Measurements from ENCODE around the gene SCRT2. TPM values are rescaled to one million over a fixed set of nuclear protein-coding genes. Genes with fewer than 3 reads are reported as not detected.

The SCRT2 gene
- total and polyA plus RNA-seq, 2 donors (not counting 3 experiments of a cell fraction or from before 2014, with no cell fraction given), result not detected

DNA sequence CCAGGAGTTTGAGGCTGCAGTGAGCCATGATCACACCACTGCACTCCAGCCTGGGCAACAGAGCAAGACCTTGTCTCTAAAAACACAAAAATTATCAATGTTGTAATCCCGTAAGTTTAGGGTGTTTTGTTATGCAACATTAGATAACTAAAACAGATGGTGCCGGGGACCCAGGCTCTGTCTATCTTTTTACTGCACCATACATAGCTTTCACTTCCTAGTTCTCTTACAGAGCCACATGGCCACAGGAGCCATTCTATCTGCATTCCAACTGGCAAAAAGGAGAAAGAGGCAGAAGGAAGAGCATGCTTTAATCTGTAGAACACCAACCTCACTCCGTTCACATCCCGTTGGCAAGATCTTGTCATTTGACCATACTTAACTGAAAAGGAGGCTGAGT is 60.1 kb downstream of the SCRT2 start:
- Histone ChIP-seq H3K9me3 (replicated peaks; ENCODE audit: control insufficient read depth, insufficient read depth, low read length) (no peaks in the 10 kb centered on the region), H3K4me2 (ENCODE audit: insufficient read depth, low read length) (no peak overlapping the region), H3K27ac (ENCODE audit: insufficient read depth, low read depth, low read length) (no peak overlapping the region), H2AFZ (ENCODE audit: low read depth, low read length) (no peak overlapping the region), H3K9ac (replicated peaks; ENCODE audit: extremely low read depth, insufficient read depth, low read length) (no peak overlapping the region), H3K9me1 (replicated peaks; ENCODE audit: control insufficient read depth, extremely low read depth, insufficient read depth, low read length) (no peaks in the 10 kb centered on the region), H3K27me3 (ENCODE audit: control insufficient read depth in 2 of 2, insufficient read depth in 2 of 2, low read length in 2 of 2) (peaks cover 19 to 36% of the 10 kb centered on the region in 2 experiments), H3K79me2 (ENCODE audit: control insufficient read depth, insufficient read depth, low read length) (no peaks in the 10 kb centered on the region), H4K20me1 (replicated peaks; ENCODE audit: control insufficient read depth, extremely low read depth, insufficient read depth, low read length) (no peaks in the 10 kb centered on the region), H3K4me1 (ENCODE audit: control insufficient read depth, extremely low read depth, insufficient read depth, low read length) (peaks cover 6% of the 10 kb centered on the region), H3K4me3 (replicated peaks in 1 of 3; ENCODE audit: insufficient read depth in 1 of 3, low read depth in 1 of 3, low read length in 3 of 3) (no peak overlapping the region), H3K36me3 (ENCODE audit: control insufficient read depth in 2 of 2, extremely low read depth in 1 of 2, insufficient read depth in 2 of 2, low read length in 2 of 2) (no peaks in the 10 kb centered on the region)
- dilution Hi-C loops (cut with MboI; ENCODE audit: extremely low pct_ligation_motif_present, low sequenced_read_pairs) (no loop called here), intact Hi-C loops (cut with micrococcal nuclease) (no loop called here)
- ChIA-PET POLR2A (no interaction called here), CTCF (interaction anchor here (1.2 to 1.4 kb wide), 2 partner anchors 30 to 52 kb away, joined by 3 to 4 read pairs; no protein-coding TSS in a partner anchor)
- DNase-seq (ENCODE audit: low read depth, low spot score) (no peak), FAIRE-seq (no peak)
- TF ChIP-seq MYC (IDR thresholded peaks at IDR 0.05; ENCODE audit: low read depth, low read length) (no peak), JUN (IDR thresholded peaks at IDR 0.05; ENCODE audit: borderline replicate concordance, insufficient read depth, insufficient read length, low read depth) (no peak), MAX (IDR thresholded peaks at IDR 0.05; ENCODE audit: insufficient read depth, insufficient read length) (no peak)
- BruUV-seq (replicated peaks), result no TSS peak

- DNase-seq (ENCODE audit: low read depth, low spot score) (peak; percentile 50), FAIRE-seq (no peak)
- Histone ChIP-seq H3K27me3 (ENCODE audit: control insufficient read depth in 2 of 2, insufficient read depth in 2 of 2, low read length in 2 of 2) (peaks cover 37 to 50% of the 10 kb centered on the region in 2 experiments), H3K79me2 (ENCODE audit: control insufficient read depth, insufficient read depth, low read length) (no peaks in the 10 kb centered on the region), H2AFZ (ENCODE audit: low read depth, low read length) (no peak overlapping the region), H3K9ac (replicated peaks; ENCODE audit: extremely low read depth, insufficient read depth, low read length) (no peak overlapping the region), H3K4me3 (replicated peaks in 1 of 3; ENCODE audit: insufficient read depth in 1 of 3, low read depth in 1 of 3, low read length in 3 of 3) (peak overlapping the region in 1 of 3 experiments; percentile 1), H4K20me1 (replicated peaks; ENCODE audit: control insufficient read depth, extremely low read depth, insufficient read depth, low read length) (no peaks in the 10 kb centered on the region), H3K4me2 (ENCODE audit: insufficient read depth, low read length) (no peak overlapping the region), H3K9me3 (replicated peaks; ENCODE audit: control insufficient read depth, insufficient read depth, low read length) (no peaks in the 10 kb centered on the region), H3K36me3 (ENCODE audit: control insufficient read depth in 2 of 2, extremely low read depth in 1 of 2, insufficient read depth in 2 of 2, low read length in 2 of 2) (no peaks in the 10 kb centered on the region), H3K4me1 (ENCODE audit: control insufficient read depth, extremely low read depth, insufficient read depth, low read length) (peaks cover 6% of the 10 kb centered on the region), H3K9me1 (replicated peaks; ENCODE audit: control insufficient read depth, extremely low read depth, insufficient read depth, low read length) (no peaks in the 10 kb centered on the region), H3K27ac (ENCODE audit: insufficient read depth, low read depth, low read length) (no peak overlapping the region)
- intact Hi-C loops (cut with micrococcal nuclease) (no loop called here), dilution Hi-C loops (cut with MboI; ENCODE audit: extremely low pct_ligation_motif_present, low sequenced_read_pairs) (no loop called here)
- TF ChIP-seq CTCF (IDR thresholded peaks at IDR 0.05; ENCODE audit: extremely low read depth in 1 of 2, insufficient read depth in 1 of 2, low read depth in 1 of 2, low read length in 2 of 2) (no peak), FOS (IDR thresholded peaks at IDR 0.05; ENCODE audit: borderline replicate concordance, insufficient read depth, low read length) (no peak), POLR2AphosphoS5 (IDR thresholded peaks at IDR 0.05; ENCODE audit: insufficient read depth, low read depth, low read length) (no peak), JUN (IDR thresholded peaks at IDR 0.05; ENCODE audit: borderline replicate concordance, insufficient read depth, insufficient read length, low read depth) (no peak), MAX (IDR thresholded peaks at IDR 0.05; ENCODE audit: insufficient read depth, insufficient read length) (no peak), MYC (IDR thresholded peaks at IDR 0.05; ENCODE audit: low read depth, low read length) (no peak), POLR2A (IDR thresholded peaks at IDR 0.05; ENCODE audit: low read depth, low read length) (no peak), EZH2 (IDR thresholded peaks at IDR 0.05; ENCODE audit: borderline replicate concordance, low read depth, low read length, severe bottlenecking) (no peak), GATA2 (IDR thresholded peaks at IDR 0.05; ENCODE audit: insufficient read depth, insufficient read length, low read depth, low read length) (no peak)
- BruUV-seq (replicated peaks), result no TSS peak
- POLR2A ChIA-PET, result no interaction called here
- CTCF ChIA-PET, result interaction anchor here (1.1 to 3.0 kb wide), 4 partner anchors 9 to 51 kb away, joined by 3 to 14 read pairs (median 4); no protein-coding TSS in a partner anchor
Measured at GRCh38 chr20:611843-612185, 63.8 kb downstream of the SCRT2 start.

All from endothelial cell of umbilical vein (primary cell).